HL-60/S4 (cell line): ENCODE measurements around the gene IGFLR1.
"Not testable (repeated sequence)": the region's sequence is repeated elsewhere in the genome, so short reads cannot be mapped to it uniquely, and the experiment has no call there.

Experiments
- in situ Hi-C: fragments of 300-500 bp; cut with MboI; formaldehyde crosslinking; loops from 2 replicates; pipeline ENCODE4 v1.14.3; 2022; ENCODE audit warnings: low sequenced_read_pairs

Gene IGFLR1

GRCh38 chr19:35724132-35724531, 18.1 kb downstream of the IGFLR1 start:
- in situ Hi-C loops, result not testable (repeated sequence)

GRCh38 chr19:35723671-35724070, 18.6 kb downstream of the IGFLR1 start:
- in situ Hi-C loops, result no loop called here

GRCh38 chr19:35722897-35723296, 19.4 kb downstream of the IGFLR1 start:
- in situ Hi-C loops, result no loop called here

- in situ Hi-C loops, result no loop called here
Measured at GRCh38 chr19:35722461-35722860, 19.8 kb downstream of the IGFLR1 start.

GRCh38 chr19:35721374-35721773, 20.9 kb downstream of the IGFLR1 start:
- in situ Hi-C loops, result no loop called here

- in situ Hi-C loops, result no loop called here
Measured at GRCh38 chr19:35720648-35721047, 21.6 kb downstream of the IGFLR1 start.

- in situ Hi-C loops, result no loop called here
Measured at GRCh38 chr19:35720163-35720524, 22.1 kb downstream of the IGFLR1 start.

- in situ Hi-C loops, result no loop called here
Measured at GRCh38 chr19:35719402-35720162, 22.7 kb downstream of the IGFLR1 start.

GRCh38 chr19:35718345-35719041, 23.8 kb downstream of the IGFLR1 start:
- in situ Hi-C loops, result no loop called here

GRCh38 chr19:35717665-35718344, 24.4 kb downstream of the IGFLR1 start, which contains the start of gene KMT2B:
Gene KMT2B, plus strand, starts transcription at chr19:35718003. Its CDS starts 16 bp downstream, at chr19:35718019.
- in situ Hi-C loops, result no loop called here

GRCh38 chr19:35716801-35717664, 25.2 kb downstream of the IGFLR1 start:
- in situ Hi-C loops, result no loop called here

- in situ Hi-C loops, result no loop called here
Measured at GRCh38 chr19:35715981-35716800, 26.1 kb downstream of the IGFLR1 start.

GRCh38 chr19:35715355-35715809, 26.9 kb downstream of the IGFLR1 start:
- in situ Hi-C loops, result no loop called here

GRCh38 chr19:35714601-35715354, 27.5 kb downstream of the IGFLR1 start:
- in situ Hi-C loops, result no loop called here

- in situ Hi-C loops, result no loop called here
Measured at GRCh38 chr19:35713904-35714495, 28.3 kb downstream of the IGFLR1 start.

- in situ Hi-C loops, result no loop called here
Measured at GRCh38 chr19:35713506-35713850, 28.8 kb downstream of the IGFLR1 start.

GRCh38 chr19:35712567-35713505, 29.4 kb downstream of the IGFLR1 start:
- in situ Hi-C loops, result no loop called here
